HepG2 (cell line): ENCODE results near the gene ZMYND10. TPM values are rescaled to one million over a fixed set of nuclear protein-coding genes. Genes with fewer than 3 reads are reported as not detected.

ENCODE experiments used
- CREB1 ChIP-seq, 2 experiments: fragments of 450-650 bp in 1 of 2; IDR thresholded peaks; 2 replicates each; pipeline ENCODE4 v1.6.1; 2016 to 2017; ENCODE audit warnings: control low read depth in 1 of 2, mild to moderate bottlenecking in 1 of 2, missing compliant biosample characterization in 1 of 2, missing genetic modification characterization in 1 of 2
- HOXA5 ChIP-seq: sonication (generic); formaldehyde crosslinking; IDR thresholded peaks from 2 replicates; pipeline ENCODE4 v1.4.0; 2020; ENCODE audit warnings: missing genetic modification reagents
- IKZF4 ChIP-seq: sonication (generic); formaldehyde crosslinking; IDR thresholded peaks from 2 replicates; pipeline ENCODE4 v1.5.1; 2020; ENCODE audit warnings: borderline replicate concordance, mild to moderate bottlenecking, low read depth, missing genetic modification reagents; ENCODE audit errors: not compliant biosample characterization
- KAT7 ChIP-seq: IDR thresholded peaks from 2 replicates; pipeline ENCODE4 v1.6.1; 2018; ENCODE audit warnings: borderline replicate concordance, missing compliant biosample characterization
- KDM3A ChIP-seq: IDR thresholded peaks from 2 replicates; pipeline ENCODE4 v1.6.1; 2018; ENCODE audit warnings: low read depth, missing compliant biosample characterization
- MTA1 ChIP-seq: sonication (generic); formaldehyde crosslinking; IDR thresholded peaks from 2 replicates; pipeline ENCODE4 v1.4.0; 2020; ENCODE audit warnings: missing genetic modification reagents, mild to moderate bottlenecking, borderline replicate concordance
- NCOR1 ChIP-seq: fragments of 200-600 bp; sonication (generic); IDR thresholded peaks from 2 replicates; pipeline ENCODE4 v1.7.0; 2017; ENCODE audit warnings: antibody characterized with exemption, low read length, borderline replicate concordance
- ZBTB38 ChIP-seq: sonication (generic); formaldehyde crosslinking; IDR thresholded peaks from 2 replicates; pipeline ENCODE4 v1.5.1; 2020; ENCODE audit warnings: mild to moderate bottlenecking, missing genetic modification reagents
- ZFX ChIP-seq: sonication (generic); formaldehyde crosslinking; IDR thresholded peaks from 2 replicates; pipeline ENCODE4 v1.4.0; 2020; ENCODE audit warnings: mild to moderate bottlenecking, low read depth, missing genetic modification reagents, moderate library complexity
- ZMYM2 ChIP-seq: sonication (generic); formaldehyde crosslinking; IDR thresholded peaks from 2 replicates; pipeline ENCODE4 v1.8.0; 2022; ENCODE audit warnings: mild to moderate bottlenecking, missing genetic modification reagents
- ZNF121 ChIP-seq: sonication (generic); formaldehyde crosslinking; IDR thresholded peaks from 2 replicates; pipeline ENCODE4 v1.5.0; 2020; ENCODE audit warnings: mild to moderate bottlenecking, missing genetic modification reagents
- ZNF30 ChIP-seq: sonication (generic); formaldehyde crosslinking; IDR thresholded peaks from 2 replicates; pipeline ENCODE4 v1.5.0; 2020; ENCODE audit warnings: mild to moderate bottlenecking, missing genetic modification reagents
- ZNF335 ChIP-seq: sonication (generic); formaldehyde crosslinking; IDR thresholded peaks from 2 replicates; pipeline ENCODE4 v1.4.0; 2020; ENCODE audit warnings: missing genetic modification reagents
- ZNF354B ChIP-seq: sonication (generic); formaldehyde crosslinking; IDR thresholded peaks from 2 replicates; pipeline ENCODE4 v1.8.0; 2022; ENCODE audit warnings: mild to moderate bottlenecking, missing genetic modification reagents
- ZNF441 ChIP-seq: sonication (generic); formaldehyde crosslinking; IDR thresholded peaks from 2 replicates; pipeline ENCODE4 v1.7.0; 2021; ENCODE audit warnings: missing genetic modification reagents, borderline replicate concordance
- ZNF501 ChIP-seq: sonication (generic); formaldehyde crosslinking; IDR thresholded peaks from 2 replicates; pipeline ENCODE4 v1.5.1; 2020; ENCODE audit warnings: mild to moderate bottlenecking, moderate library complexity, missing genetic modification reagents
- ZNF83 ChIP-seq: sonication (generic); formaldehyde crosslinking; IDR thresholded peaks from 2 replicates; pipeline ENCODE4 v1.4.0; 2020; ENCODE audit warnings: missing genetic modification reagents, mild to moderate bottlenecking, borderline replicate concordance
- ZNF841 ChIP-seq: sonication (generic); formaldehyde crosslinking; IDR thresholded peaks from 2 replicates; pipeline ENCODE4 v1.8.1; 2023; ENCODE audit warnings: missing genetic modification reagents, borderline replicate concordance
- polyA plus RNA-seq, 8 experiments: library from polyadenylated mRNA; depleted of rRNA in 3 of 8; stranded (reverse) in 7 of 8; unstranded in 1 of 8; fragments of >200 nt; fragmentation: Illumina TruSeq in 4 of 8; extraction: Trizol in 4 of 8; gene quantifications; 2 replicates each; pipeline versions ENCODE4 v1.2.1 to v1.2.3, GENCODE V29; 2011 to 2016; ENCODE audit warnings: low read depth in 4 of 8, missing spikeins in 1 of 8, mixed read lengths in 1 of 8; ENCODE audit not compliant: insufficient read depth in 1 of 8
- total RNA-seq, 5 experiments: library from RNA; depleted of rRNA; stranded (reverse); fragments of >200 nt; fragmentation: Illumina TruSeq; extraction: Trizol; gene quantifications; 2 replicates each; pipeline ENCODE4 v1.2.3, GENCODE V29; 2016; ENCODE audit warnings: low read depth in 1 of 5
- TF ChIP-seq, protein P1 (sequence below): IDR thresholded peaks from 2 replicates; pipeline ENCODE4 v1.6.1; 2016; ENCODE audit warnings: low read depth, control low read depth
- TF ChIP-seq, protein P2 (sequence below), 2 experiments: sonication (generic) in 1 of 2; formaldehyde crosslinking in 1 of 2; IDR thresholded peaks; 2 replicates each; pipeline versions ENCODE4 v1.4.0 to v1.6.1; 2016 to 2020; ENCODE audit warnings: borderline replicate concordance in 1 of 2, low read depth in 1 of 2, mild to moderate bottlenecking in 1 of 2, missing genetic modification reagents in 1 of 2
- TF ChIP-seq, protein P3 (sequence below): sonication (generic); formaldehyde crosslinking; IDR thresholded peaks from 2 replicates; pipeline ENCODE4 v1.5.0; 2020; ENCODE audit warnings: mild to moderate bottlenecking, low read depth, missing genetic modification reagents, borderline replicate concordance

Gene ZMYND10
- total and polyA plus RNA-seq, 2 of the 13 experiments (the other 11 are each of a cell fraction or from before 2014, with no cell fraction given), result 0.60 to 0.74 TPM

DNA sequence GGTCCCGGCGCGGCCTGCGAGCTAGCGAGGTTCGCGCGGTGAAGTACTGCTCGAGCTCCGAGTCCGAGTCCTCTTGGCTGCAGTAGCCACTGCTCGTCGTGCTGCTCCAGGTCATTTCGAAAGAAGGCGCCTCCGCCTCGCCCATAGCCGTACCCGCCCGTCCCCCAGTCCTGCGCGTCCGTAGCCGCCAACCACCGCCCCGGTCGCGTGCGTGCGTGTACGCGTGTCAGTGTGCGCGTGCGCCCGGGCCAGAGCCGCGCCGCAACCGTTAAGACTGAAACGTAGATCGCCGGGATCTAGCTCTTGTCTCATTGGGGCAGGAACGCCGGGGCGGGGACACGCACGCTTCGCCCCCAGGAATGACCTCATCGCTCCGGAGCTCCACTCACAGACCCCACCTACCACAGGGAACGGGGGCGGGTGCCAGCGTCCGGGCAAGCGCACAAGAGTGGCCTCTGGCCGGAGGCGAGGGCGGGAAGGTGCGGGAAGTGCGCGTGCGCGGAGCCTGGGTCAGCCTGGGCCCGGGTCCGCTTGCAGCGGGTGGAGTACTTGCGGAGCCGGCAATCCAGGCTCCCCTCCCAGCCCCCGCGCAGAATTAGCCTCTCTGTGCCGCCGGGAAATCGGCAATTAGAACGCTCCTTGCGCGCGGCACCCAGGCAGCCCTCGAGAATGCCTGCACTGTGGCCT is 8.2 kb downstream of the ZMYND10 start (continued):
- TF ChIP-seq ZNF441, result peak; percentile 26; the same call in 1 of the 2 replicates
- TF ChIP-seq, protein P1, sequence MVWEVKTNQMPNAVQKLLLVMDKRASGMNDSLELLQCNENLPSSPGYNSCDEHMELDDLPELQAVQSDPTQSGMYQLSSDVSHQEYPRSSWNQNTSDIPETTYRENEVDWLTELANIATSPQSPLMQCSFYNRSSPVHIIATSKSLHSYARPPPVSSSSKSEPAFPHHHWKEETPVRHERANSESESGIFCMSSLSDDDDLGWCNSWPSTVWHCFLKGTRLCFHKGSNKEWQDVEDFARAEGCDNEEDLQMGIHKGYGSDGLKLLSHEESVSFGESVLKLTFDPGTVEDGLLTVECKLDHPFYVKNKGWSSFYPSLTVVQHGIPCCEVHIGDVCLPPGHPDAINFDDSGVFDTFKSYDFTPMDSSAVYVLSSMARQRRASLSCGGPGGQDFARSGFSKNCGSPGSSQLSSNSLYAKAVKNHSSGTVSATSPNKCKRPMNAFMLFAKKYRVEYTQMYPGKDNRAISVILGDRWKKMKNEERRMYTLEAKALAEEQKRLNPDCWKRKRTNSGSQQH (CRISPR knock-in tag), result peak; percentile 89; the same call in 1 of the 2 replicates
- TF ChIP-seq ZNF83 (CRISPR knock-in tag), result peak; percentile 87; the same call in 1 of the 2 replicates
- no peak for TF ChIP-seq ZNF121 (CRISPR knock-in tag)
- peak; percentile 82 for TF ChIP-seq CREB1 (IDR thresholded peaks at IDR 0.05)
- no peak; the same call in 1 of the 2 replicates for TF ChIP-seq CREB1 (CRISPR knock-in tag; IDR thresholded peaks at IDR 0.05)
- 0 out of 2 replicates have a peak, but pooled peaks have one; percentile 64 for TF ChIP-seq ZNF335
- no peak for TF ChIP-seq IKZF4 (CRISPR knock-in tag)
- TF ChIP-seq ZBTB38 (CRISPR knock-in tag), result peak; percentile 27; the same call in 1 of the 2 replicates
- TF ChIP-seq, protein P2, sequence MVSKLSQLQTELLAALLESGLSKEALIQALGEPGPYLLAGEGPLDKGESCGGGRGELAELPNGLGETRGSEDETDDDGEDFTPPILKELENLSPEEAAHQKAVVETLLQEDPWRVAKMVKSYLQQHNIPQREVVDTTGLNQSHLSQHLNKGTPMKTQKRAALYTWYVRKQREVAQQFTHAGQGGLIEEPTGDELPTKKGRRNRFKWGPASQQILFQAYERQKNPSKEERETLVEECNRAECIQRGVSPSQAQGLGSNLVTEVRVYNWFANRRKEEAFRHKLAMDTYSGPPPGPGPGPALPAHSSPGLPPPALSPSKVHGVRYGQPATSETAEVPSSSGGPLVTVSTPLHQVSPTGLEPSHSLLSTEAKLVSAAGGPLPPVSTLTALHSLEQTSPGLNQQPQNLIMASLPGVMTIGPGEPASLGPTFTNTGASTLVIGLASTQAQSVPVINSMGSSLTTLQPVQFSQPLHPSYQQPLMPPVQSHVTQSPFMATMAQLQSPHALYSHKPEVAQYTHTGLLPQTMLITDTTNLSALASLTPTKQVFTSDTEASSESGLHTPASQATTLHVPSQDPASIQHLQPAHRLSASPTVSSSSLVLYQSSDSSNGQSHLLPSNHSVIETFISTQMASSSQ (IDR thresholded peaks at IDR 0.05; ENCODE audit: low read depth), result no peak
- TF ChIP-seq, protein P2 (CRISPR knock-in tag; IDR thresholded peaks at IDR 0.05; ENCODE audit: borderline replicate concordance), result 0 out of 2 replicates have a peak, but pooled peaks have one; percentile 50
- TF ChIP-seq, protein P3, sequence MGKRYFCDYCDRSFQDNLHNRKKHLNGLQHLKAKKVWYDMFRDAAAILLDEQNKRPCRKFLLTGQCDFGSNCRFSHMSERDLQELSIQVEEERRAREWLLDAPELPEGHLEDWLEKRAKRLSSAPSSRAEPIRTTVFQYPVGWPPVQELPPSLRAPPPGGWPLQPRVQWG, result no peak
- TF ChIP-seq NCOR1, result no peak
- 0 out of 2 replicates have a peak, but pooled peaks have one; percentile 29 for TF ChIP-seq KDM3A (CRISPR knock-in tag)
- peak; percentile 15; the same call in 1 of the 2 replicates for TF ChIP-seq HOXA5 (CRISPR knock-in tag)
- peak; percentile 92 for TF ChIP-seq ZNF501 (CRISPR knock-in tag)
- peak; percentile 72; the same call in 1 of the 2 replicates for TF ChIP-seq ZMYM2 (CRISPR knock-in tag)
- TF ChIP-seq ZNF354B (CRISPR knock-in tag), result peak; percentile 61; the same call in 1 of the 2 replicates
- TF ChIP-seq MTA1 (CRISPR knock-in tag), result peak; percentile 68; the same call in 1 of the 2 replicates
- TF ChIP-seq ZNF30 (CRISPR knock-in tag), result peak; percentile 52; the same call in 1 of the 2 replicates
- peak; percentile 94 for TF ChIP-seq ZFX (CRISPR knock-in tag)
- peak; percentile 88 for TF ChIP-seq ZNF841 (CRISPR knock-in tag)
- TF ChIP-seq KAT7 (CRISPR knock-in tag), result peak; percentile 71
